Uterus (tissue), 4 donors: Measurements from ENCODE around the gene NAA20. TPM values are rescaled to one million over a fixed set of nuclear protein-coding genes. Genes with fewer than 3 reads are reported as not detected.

Experiments used
- DNase-seq, 2 donors: peaks; one replicate each; pipeline ENCODE4 v3.0.0-alpha.2; 2019 to 2020
- H3K27ac ChIP-seq, 2 donors: fragments of 200-600 bp; sonication (generic); 1 replicate in 1 of 2; 2 replicates in 1 of 2; pipeline ENCODE4 v1.5.1; 2016 to 2018
- H3K27me3 ChIP-seq, 2 donors: fragments of 200-600 bp; sonication (generic); one replicate each; pipeline ENCODE4 v1.5.1; 2018 to 2019; ENCODE audit warnings: control low read depth in 1 of 2
- H3K36me3 ChIP-seq, 2 donors: fragments of 200-600 bp; sonication (generic); one replicate each; pipeline ENCODE4 v1.5.1; 2019; ENCODE audit warnings: control low read depth in 1 of 2
- H3K4me1 ChIP-seq, 2 donors: fragments of 200-600 bp; sonication (generic); one replicate each; pipeline ENCODE4 v1.5.1; 2018 to 2019; ENCODE audit warnings: control low read depth in 1 of 2
- H3K4me3 ChIP-seq, 2 donors: fragments of 200-600 bp; sonication (generic); 1 replicate in 1 of 2; 2 replicates in 1 of 2; pipeline ENCODE4 v1.5.1; 2018 to 2019; ENCODE audit warnings: mild to moderate bottlenecking in 1 of 2
- H3K9me3 ChIP-seq, 2 donors: fragments of 200-600 bp; sonication (generic); one replicate each; pipeline ENCODE4 v1.5.1; 2019; ENCODE audit warnings: control low read depth in 1 of 2
- CTCF ChIP-seq, 4 experiments: fragments of 200-600 bp in 2 of 4; fragments of 450-650 bp in 2 of 4; sonication (generic) in 2 of 4; IDR thresholded peaks; one replicate each; pipeline ENCODE4 v1.5.1; 2016 to 2019; ENCODE audit warnings: antibody characterized with exemption in 4 of 4, mild to moderate bottlenecking in 2 of 4, moderate library complexity in 1 of 4
- POLR2A ChIP-seq, 2 donors: fragments of 450-650 bp; IDR thresholded peaks; one replicate each; pipeline ENCODE4 v1.6.1; 2016; ENCODE audit warnings: antibody characterized with exemption in 2 of 2, mild to moderate bottlenecking in 1 of 2, moderate library complexity in 1 of 2
- intact Hi-C: fragments of 100-400 bp; cut with DNase I; formaldehyde crosslinking; loops from one replicate; pipeline ENCODE4 v1.15.1; 2023; ENCODE audit warnings: low total_unique reads
- total RNA-seq, 4 donors: library from RNA; depleted of rRNA in 3 of 4; stranded (reverse); fragments of >200 nt in 3 of 4; gene quantifications; one replicate each; pipeline versions ENCODE4 v1.1.0 to v1.2.4, GENCODE V29; 2014 to 2023
- donor health status: DM: yes; HTN: yes; CAD: no.

NAA20 gene
- total RNA-seq, 4 donors from 2014 or later = 24.7 to 55.7 (median 35.2) TPM

GRCh38 chr20:20079102-20079784 lies 62.1 kb downstream of the NAA20 start:
- no peak for TF ChIP-seq POLR2A (IDR thresholded peaks at IDR 0.05)
- TF ChIP-seq CTCF (IDR thresholded peaks at IDR 0.05) = no peak
- Histone ChIP-seq H3K36me3 (no peaks in the 10 kb centered on the region), H3K4me3 (no peak overlapping the region), H3K27ac (no peak overlapping the region), H3K9me3 (no peaks in the 10 kb centered on the region), H3K4me1 (no peaks in the 10 kb centered on the region), H3K27me3 (no peaks in the 10 kb centered on the region)
- no peak for DNase-seq
- intact Hi-C loops = no loop called here

Other genes starting within 250 kb of the NAA20 start
- 10 to 100 TPM; 21.8 to 58.4 (median 38.4) TPM for gene CRNKL1, start 35.1 kb downstream of the NAA20 start, total RNA-seq
- gene CFAP61, start 35.2 kb downstream of the NAA20 start, total RNA-seq = 1 to 10 TPM in 3 of 4 donors, not detected in 1; 3.0 to 8.2 (median 7.5) TPM